GM12878 (cell line): ENCODE measurements around the gene ITGAD.
"Not testable (repeated sequence)": the region's sequence is repeated elsewhere in the genome, so short reads cannot be mapped to it uniquely, and the experiment has no call there.

Experiments used
- BACH1 ChIP-seq: fragments of 450-650 bp; IDR thresholded peaks from 2 replicates; pipeline ENCODE4 v1.6.1; 2017; ENCODE audit warnings: mild to moderate bottlenecking, borderline replicate concordance
- ESRRA ChIP-seq: IDR thresholded peaks from 2 replicates; pipeline ENCODE4 v1.6.1; 2012; ENCODE audit warnings: mild to moderate bottlenecking, low read length, improper control_type of control experiment
- NR2C1 ChIP-seq: fragments of 450-650 bp; IDR thresholded peaks from 2 replicates; pipeline ENCODE4 v1.6.1; 2017; ENCODE audit warnings: antibody characterized with exemption, mild to moderate bottlenecking, moderate library complexity
- RCOR1 ChIP-seq: conservative IDR thresholded peaks from 2 replicates; pipeline ENCODE4 v1.6.1; 2012; ENCODE audit warnings: low read depth, low read length, improper control_type of control experiment

DNA sequence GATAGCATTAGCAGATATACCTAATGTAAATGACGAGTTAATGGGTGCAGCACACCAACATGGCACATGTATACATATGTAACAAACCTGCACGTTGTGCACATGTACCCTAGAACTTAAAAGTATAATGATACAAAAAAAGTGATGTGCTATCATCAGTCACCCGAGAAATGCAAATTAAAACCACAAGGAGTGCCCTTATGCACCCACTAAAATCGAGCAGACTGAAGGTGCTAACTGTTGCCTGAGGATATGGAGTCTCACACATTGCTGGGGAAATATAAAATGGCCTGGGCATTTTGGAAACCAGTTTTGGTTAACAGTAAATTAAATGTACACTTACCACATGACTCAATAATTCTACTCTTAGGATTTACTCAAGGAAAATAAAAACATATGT lies 45.9 kb downstream of the ITGAD start:
- not testable (repeated sequence) for TF ChIP-seq ESRRA, RCOR1, NR2C1, BACH1
